WTC11 (cell line): ENCODE results near the gene AXL. TPM values are rescaled to one million over a fixed set of nuclear protein-coding genes. Genes with fewer than 3 reads are reported as not detected.
A peak's percentile ranks its signal among the peaks of the same experiment; 100 is the strongest.

Source experiments
- ATAC-seq: fragments of 200-7000 bp; cut with Tn5 transposase; 2 replicates; pipeline ENCODE4 v1.10.0; 2021; ENCODE audit warnings: mild to moderate bottlenecking, moderate library complexity
- CTCF ChIA-PET: fragments of 300-600 bp; sonication (Branson Sonifier 250); formaldehyde crosslinking; loops from one replicate; lab custom pipeline; 2021; ENCODE audit warnings: antibody characterized with exemption; lab: Charles Lee
- POLR2A ChIA-PET: fragments of 350-600 bp; sonication (Branson Sonifier 250); formaldehyde crosslinking; loops from one replicate; lab custom pipeline; 2021; ENCODE audit warnings: antibody characterized with exemption; lab: Charles Lee
- DNase-seq: peaks from one replicate; pipeline ENCODE4 v3.0.0; 2021; ENCODE audit warnings: low spot score
- H3K27ac Mint-ChIP-seq: 2 replicates; pipeline ENCODE4 v1.8.0; 2021; ENCODE audit warnings: mixed read lengths
- H3K27me3 Mint-ChIP-seq: 2 replicates; pipeline ENCODE4 v1.8.0; 2021; ENCODE audit warnings: low read depth, mild to moderate bottlenecking, moderate library complexity, mixed read lengths
- H3K36me3 Mint-ChIP-seq: 2 replicates; pipeline ENCODE4 v1.8.0; 2021; ENCODE audit warnings: mixed read lengths
- H3K4me1 Mint-ChIP-seq: 2 replicates; pipeline ENCODE4 v1.8.0; 2022; ENCODE audit warnings: mixed read lengths
- H3K4me3 Mint-ChIP-seq: 2 replicates; pipeline ENCODE4 v1.8.0; 2021; ENCODE audit warnings: mild to moderate bottlenecking, moderate library complexity, mixed read lengths
- H3K9me3 Mint-ChIP-seq: 2 replicates; pipeline ENCODE4 v1.8.0; 2021; ENCODE audit warnings: mixed read lengths
- CREM ChIP-seq: sonication (generic); formaldehyde crosslinking; IDR thresholded peaks from 2 replicates; pipeline ENCODE4 v1.8.1; 2022; ENCODE audit warnings: mild to moderate bottlenecking, missing genetic modification reagents, moderate library complexity
- ELF4 ChIP-seq: sonication (generic); formaldehyde crosslinking; IDR thresholded peaks from 2 replicates; pipeline ENCODE4 v1.8.1; 2022; ENCODE audit warnings: low read depth, mild to moderate bottlenecking, moderate library complexity, missing genetic modification reagents
- JUN ChIP-seq: sonication (generic); formaldehyde crosslinking; IDR thresholded peaks from 2 replicates; pipeline ENCODE4 v1.8.0; 2023; ENCODE audit warnings: mild to moderate bottlenecking, missing genetic modification reagents
- NFYB ChIP-seq: sonication (generic); formaldehyde crosslinking; conservative IDR thresholded peaks from 2 replicates; pipeline ENCODE4 v1.8.0; 2022; ENCODE audit warnings: low read depth, missing genetic modification reagents
- NR1H2 ChIP-seq: sonication (generic); formaldehyde crosslinking; IDR thresholded peaks from 2 replicates; pipeline ENCODE4 v1.9.0; 2021; ENCODE audit warnings: mild to moderate bottlenecking, moderate library complexity, missing genetic modification reagents
- NR2C2 ChIP-seq: sonication (generic); formaldehyde crosslinking; IDR thresholded peaks from 2 replicates; pipeline ENCODE4 v1.8.0; 2022; ENCODE audit warnings: mild to moderate bottlenecking, missing genetic modification reagents
- NR3C1 ChIP-seq: sonication (generic); formaldehyde crosslinking; conservative IDR thresholded peaks from 2 replicates; pipeline ENCODE4 v1.8.1; 2023; ENCODE audit warnings: low read depth, mild to moderate bottlenecking, missing genetic modification reagents
- USF1 ChIP-seq: sonication (generic); formaldehyde crosslinking; IDR thresholded peaks from 2 replicates; pipeline ENCODE4 v1.8.0; 2022; ENCODE audit warnings: mild to moderate bottlenecking, missing genetic modification reagents
- ZNF219 ChIP-seq: sonication (generic); formaldehyde crosslinking; IDR thresholded peaks from 2 replicates; pipeline ENCODE4 v1.8.0; 2023; ENCODE audit warnings: missing genetic modification reagents, mild to moderate bottlenecking, borderline replicate concordance
- ZNF232 ChIP-seq: sonication (generic); formaldehyde crosslinking; IDR thresholded peaks from 2 replicates; pipeline ENCODE4 v1.8.0; 2022; ENCODE audit warnings: mild to moderate bottlenecking, missing genetic modification reagents
- ZNF671 ChIP-seq: fragments of 250-450 bp; sonication (Bioruptor Pico); IDR thresholded peaks from 2 replicates; pipeline ENCODE4 v1.8.0; 2021; ENCODE audit warnings: mild to moderate bottlenecking
- total RNA-seq: library from RNA; stranded (reverse); gene quantifications from 3 replicates; pipeline ENCODE4 v1.2.3, GENCODE V29; 2021
- TF ChIP-seq, protein P1 (sequence below): sonication (generic); formaldehyde crosslinking; IDR thresholded peaks from 2 replicates; pipeline ENCODE4 v1.8.1; 2023; ENCODE audit warnings: mild to moderate bottlenecking, moderate library complexity, missing genetic modification reagents
- TF ChIP-seq, protein P2 (sequence below): fragments of 250-450 bp; sonication (Bioruptor Pico); IDR thresholded peaks from 2 replicates; pipeline ENCODE4 v1.9.0; 2021; ENCODE audit warnings: mild to moderate bottlenecking, borderline replicate concordance

AXL gene
- total RNA-seq, 1 experiment from 2014 or later, result 25.0 TPM

GRCh38 chr19:41264581-41265394, 45.8 kb downstream of the AXL start:
- Mint-ChIP-seq H3K27ac (peak overlapping the region; percentile 99), H3K27me3 (no peaks in the 10 kb centered on the region; the same call in 1 of the 2 replicates), H3K4me3 (peak overlapping the region; percentile 95), H3K4me1 (peaks cover 27% of the 10 kb centered on the region), H3K9me3 (no peaks in the 10 kb centered on the region), H3K36me3 (peaks cover 27% of the 10 kb centered on the region)
- POLR2A ChIA-PET, result interaction anchor here (0.8 to 3.2 kb wide), 9 partner anchors 16 to 99 kb away, joined by 3 to 24 read pairs (median 4); partner anchors contain the start of genes AXL, B9D2 and CYP2S1
- ATAC-seq, result no peak
- peak; percentile 46 for DNase-seq
- peak; percentile 7; the same call in 1 of the 2 replicates for TF ChIP-seq ELF4 (CRISPR knock-in tag)
- no peak for TF ChIP-seq NR3C1 (CRISPR knock-in tag)
- no peak for TF ChIP-seq ZNF219
- TF ChIP-seq JUN (CRISPR knock-in tag), result 0 out of 2 replicates have a peak, but pooled peaks have one; percentile 62
- no peak for TF ChIP-seq NFYB (CRISPR knock-in tag)
- TF ChIP-seq, protein P1, sequence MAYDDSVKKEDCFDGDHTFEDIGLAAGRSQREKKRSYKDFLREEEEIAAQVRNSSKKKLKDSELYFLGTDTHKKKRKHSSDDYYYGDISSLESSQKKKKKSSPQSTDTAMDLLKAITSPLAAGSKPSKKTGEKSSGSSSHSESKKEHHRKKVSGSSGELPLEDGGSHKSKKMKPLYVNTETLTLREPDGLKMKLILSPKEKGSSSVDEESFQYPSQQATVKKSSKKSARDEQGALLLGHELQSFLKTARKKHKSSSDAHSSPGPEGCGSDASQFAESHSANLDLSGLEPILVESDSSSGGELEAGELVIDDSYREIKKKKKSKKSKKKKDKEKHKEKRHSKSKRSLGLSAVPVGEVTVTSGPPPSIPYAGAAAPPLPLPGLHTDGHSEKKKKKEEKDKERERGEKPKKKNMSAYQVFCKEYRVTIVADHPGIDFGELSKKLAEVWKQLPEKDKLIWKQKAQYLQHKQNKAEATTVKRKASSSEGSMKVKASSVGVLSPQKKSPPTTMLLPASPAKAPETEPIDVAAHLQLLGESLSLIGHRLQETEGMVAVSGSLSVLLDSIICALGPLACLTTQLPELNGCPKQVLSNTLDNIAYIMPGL, result peak; percentile 38; the same call in 1 of the 2 replicates
- TF ChIP-seq ZNF232 (CRISPR knock-in tag), result 0 out of 2 replicates have a peak, but pooled peaks have one; percentile 32
- TF ChIP-seq CREM (CRISPR knock-in tag), result no peak
- TF ChIP-seq ZNF671 (CRISPR knock-in tag), result no peak
- TF ChIP-seq, protein P2, sequence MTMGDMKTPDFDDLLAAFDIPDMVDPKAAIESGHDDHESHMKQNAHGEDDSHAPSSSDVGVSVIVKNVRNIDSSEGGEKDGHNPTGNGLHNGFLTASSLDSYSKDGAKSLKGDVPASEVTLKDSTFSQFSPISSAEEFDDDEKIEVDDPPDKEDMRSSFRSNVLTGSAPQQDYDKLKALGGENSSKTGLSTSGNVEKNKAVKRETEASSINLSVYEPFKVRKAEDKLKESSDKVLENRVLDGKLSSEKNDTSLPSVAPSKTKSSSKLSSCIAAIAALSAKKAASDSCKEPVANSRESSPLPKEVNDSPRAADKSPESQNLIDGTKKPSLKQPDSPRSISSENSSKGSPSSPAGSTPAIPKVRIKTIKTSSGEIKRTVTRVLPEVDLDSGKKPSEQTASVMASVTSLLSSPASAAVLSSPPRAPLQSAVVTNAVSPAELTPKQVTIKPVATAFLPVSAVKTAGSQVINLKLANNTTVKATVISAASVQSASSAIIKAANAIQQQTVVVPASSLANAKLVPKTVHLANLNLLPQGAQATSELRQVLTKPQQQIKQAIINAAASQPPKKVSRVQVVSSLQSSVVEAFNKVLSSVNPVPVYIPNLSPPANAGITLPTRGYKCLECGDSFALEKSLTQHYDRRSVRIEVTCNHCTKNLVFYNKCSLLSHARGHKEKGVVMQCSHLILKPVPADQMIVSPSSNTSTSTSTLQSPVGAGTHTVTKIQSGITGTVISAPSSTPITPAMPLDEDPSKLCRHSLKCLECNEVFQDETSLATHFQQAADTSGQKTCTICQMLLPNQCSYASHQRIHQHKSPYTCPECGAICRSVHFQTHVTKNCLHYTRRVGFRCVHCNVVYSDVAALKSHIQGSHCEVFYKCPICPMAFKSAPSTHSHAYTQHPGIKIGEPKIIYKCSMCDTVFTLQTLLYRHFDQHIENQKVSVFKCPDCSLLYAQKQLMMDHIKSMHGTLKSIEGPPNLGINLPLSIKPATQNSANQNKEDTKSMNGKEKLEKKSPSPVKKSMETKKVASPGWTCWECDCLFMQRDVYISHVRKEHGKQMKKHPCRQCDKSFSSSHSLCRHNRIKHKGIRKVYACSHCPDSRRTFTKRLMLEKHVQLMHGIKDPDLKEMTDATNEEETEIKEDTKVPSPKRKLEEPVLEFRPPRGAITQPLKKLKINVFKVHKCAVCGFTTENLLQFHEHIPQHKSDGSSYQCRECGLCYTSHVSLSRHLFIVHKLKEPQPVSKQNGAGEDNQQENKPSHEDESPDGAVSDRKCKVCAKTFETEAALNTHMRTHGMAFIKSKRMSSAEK (CRISPR knock-in tag), result no peak
- TF ChIP-seq NR1H2, result no peak
- peak; percentile 50 for TF ChIP-seq USF1 (CRISPR knock-in tag)
- CTCF ChIA-PET, result interaction anchor here (0.7 to 5.7 kb wide), 11 partner anchors 16 to 445 kb away, joined by 3 to 95 read pairs (median 4); no protein-coding TSS in a partner anchor

DNA sequence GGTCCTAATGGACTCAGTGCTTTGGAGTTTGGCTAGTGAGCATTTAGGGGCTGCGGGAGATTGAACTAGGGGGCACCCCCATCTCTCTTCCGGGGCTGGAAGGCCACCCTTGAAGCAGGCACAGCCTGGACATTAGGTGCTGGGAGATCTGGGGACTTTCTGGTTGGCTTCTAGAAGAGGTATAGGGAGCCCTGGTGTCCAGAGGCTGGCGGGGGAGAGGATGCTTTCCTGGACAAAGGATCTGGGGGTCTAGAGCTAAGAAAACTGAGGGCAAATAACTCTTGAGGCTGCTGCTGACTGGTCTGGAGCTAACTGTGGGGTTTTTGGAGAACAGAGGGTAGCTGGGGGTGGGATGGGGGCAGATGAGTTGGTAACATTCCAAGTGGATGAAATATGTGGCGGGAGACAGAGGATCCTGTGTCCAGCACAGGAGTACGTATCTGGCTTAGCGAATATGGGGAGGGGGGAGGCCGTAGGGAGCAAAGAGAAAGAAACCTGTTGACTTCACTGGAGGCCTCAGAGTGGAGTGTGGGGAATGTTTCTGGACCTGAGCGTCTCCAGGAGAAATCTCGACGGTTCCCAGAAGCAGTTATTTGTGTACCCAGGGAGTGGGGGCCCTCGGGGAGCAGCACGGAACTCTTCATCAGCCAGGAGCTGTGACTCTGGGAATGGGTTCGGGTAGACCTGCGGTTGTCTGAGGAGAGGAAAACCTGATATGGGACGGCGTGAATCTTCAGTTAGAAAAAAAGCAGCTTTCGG, 46.6 kb downstream of the AXL start:
- DNase-seq, result no peak
- ChIA-PET POLR2A (interaction anchor here (1.1 to 3.2 kb wide), 3 partner anchors 47 to 98 kb away, joined by 3 to 24 read pairs (median 6); partner anchors contain the start of genes AXL and B9D2), CTCF (interaction anchor here (1.0 to 5.7 kb wide), 2 partner anchors 43 to 62 kb away, joined by 5 to 95 read pairs; no protein-coding TSS in a partner anchor)
- Mint-ChIP-seq H3K27ac (peak overlapping the region; percentile 97), H3K27me3 (no peaks in the 10 kb centered on the region; the same call in 1 of the 2 replicates), H3K4me1 (peaks cover 27% of the 10 kb centered on the region), H3K9me3 (no peaks in the 10 kb centered on the region), H3K36me3 (peaks cover 26% of the 10 kb centered on the region), H3K4me3 (peak overlapping the region; percentile 95)
- ATAC-seq, result no peak
- TF ChIP-seq NR2C2 (CRISPR knock-in tag), result no peak
